Jurkat, Clone E6-1 (cell line): ENCODE measurements around the gene RASSF6. TPM values are rescaled to one million over a fixed set of nuclear protein-coding genes. Genes with fewer than 3 reads are reported as not detected.
A peak's percentile ranks its signal among the peaks of the same experiment; 100 is the strongest.
"Not testable (repeated sequence)": the region's sequence is repeated elsewhere in the genome, so short reads cannot be mapped to it uniquely, and the experiment has no call there.

Experiments used
- DNase-seq: peaks from one replicate; pipeline ENCODE4 v3.0.0-alpha.2; 2011; ENCODE audit warnings: low read depth, low spot score
- H3K4me3 ChIP-seq: 2 replicates; pipeline ENCODE4 v1.5.1; 2011; ENCODE audit warnings: mild to moderate bottlenecking, low read length, control low read depth, moderate library complexity
- polyA plus RNA-seq: library from polyadenylated mRNA; unstranded; fragments of >200 nt; gene quantifications from one replicate; pipeline ENCODE4 v1.2.1, GENCODE V29; 2012; ENCODE audit warnings: missing spikeins; ENCODE audit not compliant: insufficient read length, insufficient read depth

Gene RASSF6, protein sequence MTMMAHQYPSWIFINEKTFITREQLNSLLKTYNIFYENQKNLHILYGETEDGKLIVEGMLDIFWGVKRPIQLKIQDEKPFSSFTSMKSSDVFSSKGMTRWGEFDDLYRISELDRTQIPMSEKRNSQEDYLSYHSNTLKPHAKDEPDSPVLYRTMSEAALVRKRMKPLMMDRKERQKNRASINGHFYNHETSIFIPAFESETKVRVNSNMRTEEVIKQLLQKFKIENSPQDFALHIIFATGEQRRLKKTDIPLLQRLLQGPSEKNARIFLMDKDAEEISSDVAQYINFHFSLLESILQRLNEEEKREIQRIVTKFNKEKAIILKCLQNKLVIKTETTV
- not detected for polyA plus RNA-seq

DNA sequence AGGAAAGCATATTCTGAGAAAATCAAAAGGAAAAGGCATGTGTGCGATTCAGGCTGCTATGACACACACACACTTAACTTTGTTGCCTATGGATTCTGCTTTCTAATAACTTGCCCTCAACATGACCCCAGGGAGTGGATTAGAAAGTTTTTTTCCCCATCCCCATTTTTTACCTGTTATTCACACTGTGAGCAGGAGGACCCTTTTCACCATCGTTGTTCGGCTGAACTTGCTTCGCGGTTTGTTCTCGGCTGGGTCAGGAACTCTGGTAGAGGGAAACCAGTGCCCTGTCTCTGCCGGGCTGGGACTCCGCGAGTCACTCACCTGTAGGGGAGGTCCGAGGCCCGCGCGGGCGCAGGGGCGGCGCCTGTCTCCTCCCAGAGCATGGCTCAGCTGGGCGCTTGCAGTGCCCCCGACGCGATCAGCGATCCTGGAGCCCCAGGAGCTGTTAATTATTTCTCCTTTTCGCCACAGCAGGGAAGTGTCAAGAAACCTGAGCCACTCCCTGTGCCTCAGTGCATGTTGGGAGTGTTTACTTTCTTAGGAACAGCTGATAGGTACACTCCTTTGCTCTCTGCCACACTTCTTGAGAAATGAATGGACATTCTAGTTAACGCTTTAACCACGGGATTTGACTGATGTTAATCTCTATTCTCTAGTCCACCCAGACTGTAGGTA lies at the start of gene RASSF6:
Gene RASSF6 (minus strand): TSS at position 322 of the 678 bp plus-strand sequence. CDS start 8,641 bp downstream, outside the sequence.
- no peak for DNase-seq
- no peak within 1 kb of the TSS for H3K4me3 ChIP-seq

DNA sequence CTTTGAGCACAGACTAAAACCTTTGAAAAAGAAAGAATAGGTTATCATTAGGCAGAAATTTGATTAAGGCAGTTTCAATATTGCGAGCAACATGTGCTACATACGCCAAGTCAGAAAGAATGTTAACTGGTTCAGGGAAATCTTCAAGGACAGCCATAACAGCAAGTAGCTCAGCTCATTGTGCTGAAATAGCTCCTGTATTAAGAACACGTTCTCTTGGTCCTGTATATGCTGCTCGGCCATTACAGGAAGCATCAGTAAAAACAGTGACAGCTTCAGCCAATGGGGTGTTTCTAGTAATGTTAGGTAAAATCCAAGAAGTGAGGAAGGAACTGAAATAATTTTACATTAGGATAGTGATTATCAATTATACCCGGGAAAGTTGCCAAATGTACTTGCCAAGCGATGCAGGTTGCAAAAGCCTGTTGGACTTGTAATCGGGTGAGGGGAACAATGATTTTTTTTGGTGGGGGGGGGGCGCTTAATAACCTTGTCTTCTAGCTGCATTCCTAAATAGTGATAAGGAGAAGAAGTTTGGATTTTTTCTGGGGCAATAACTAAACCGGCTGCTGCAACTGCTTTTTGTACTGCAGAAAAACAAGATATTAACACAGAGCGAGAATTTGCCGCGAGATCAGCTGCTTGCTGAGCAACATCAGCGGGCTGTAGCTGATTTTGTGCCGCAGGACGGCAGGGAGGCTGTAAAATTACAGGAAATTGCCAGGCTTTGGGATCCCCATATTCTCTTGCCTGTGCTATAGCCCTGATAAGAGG lies 49.4 kb upstream of the RASSF6 start:
- H3K4me3 ChIP-seq = no peak overlapping the region
- DNase-seq = no peak

DNA sequence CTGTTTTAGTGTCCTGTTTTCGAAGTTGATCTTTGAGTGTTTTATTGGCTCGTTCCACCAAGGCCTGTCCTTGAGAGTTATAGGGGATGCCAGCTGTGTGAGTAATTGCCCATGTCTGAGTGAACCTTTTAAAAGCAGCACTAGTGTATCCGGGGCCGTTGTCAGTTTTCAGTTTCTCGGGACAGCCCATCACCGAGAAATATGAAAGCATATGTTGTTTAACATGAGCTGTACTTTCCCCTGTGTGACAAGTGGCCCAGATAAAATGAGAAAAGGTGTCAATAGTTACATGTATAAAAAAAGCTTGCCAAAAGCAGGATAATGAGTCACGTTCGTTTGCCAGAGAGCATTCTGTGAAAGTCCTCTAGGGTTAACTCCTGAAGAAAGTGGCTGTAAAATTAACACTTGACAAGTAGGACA lies 48.6 kb upstream of the RASSF6 start:
- DNase-seq = no peak
- H3K4me3 ChIP-seq = no peak overlapping the region

DNA sequence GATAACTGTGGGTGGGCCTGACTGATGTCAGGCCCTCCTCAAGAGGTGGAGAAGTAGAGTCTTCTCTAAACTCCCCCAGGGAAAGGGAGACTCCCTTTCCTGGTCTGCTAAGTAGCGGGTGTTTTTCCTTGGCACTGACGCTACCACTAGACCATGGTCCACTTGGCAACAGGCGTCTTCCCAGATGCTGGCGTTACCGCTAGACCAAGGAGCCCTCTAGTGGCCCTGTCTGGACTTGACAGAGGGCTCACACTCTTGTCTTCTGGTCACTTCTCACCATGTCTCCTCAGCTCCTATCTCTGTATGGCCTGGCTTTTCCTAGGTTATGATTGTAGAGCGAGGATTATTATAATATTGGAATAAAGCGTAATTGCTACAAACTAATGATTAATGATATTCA lies 45.7 kb upstream of the RASSF6 start:
- not testable (repeated sequence) for DNase-seq

DNA sequence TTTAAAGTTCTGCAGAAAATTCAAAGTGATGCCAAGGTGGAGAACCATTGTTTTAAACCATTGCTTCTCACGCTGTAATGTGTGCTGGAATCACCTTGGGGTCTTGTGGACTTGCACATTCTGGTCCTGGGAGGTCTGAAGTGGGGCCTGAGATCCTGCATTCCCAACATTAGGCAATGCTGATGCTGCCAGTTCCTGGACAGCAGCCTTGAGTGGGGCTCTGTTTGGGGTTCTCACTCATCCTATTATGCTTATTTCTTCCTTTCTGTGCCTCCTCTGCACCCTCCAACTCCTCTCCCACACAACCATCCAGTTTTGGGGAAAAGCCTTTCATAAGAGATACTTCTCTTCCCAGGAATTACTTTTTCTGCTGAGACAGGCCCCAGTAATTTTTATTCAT lies 44.2 kb upstream of the RASSF6 start:
- H3K4me3 ChIP-seq = no peak overlapping the region
- DNase-seq = no peak

More for the DNA sequence above, 45.7 kb upstream of the RASSF6 start:
- H3K4me3 ChIP-seq = not testable (repeated sequence)

DNA sequence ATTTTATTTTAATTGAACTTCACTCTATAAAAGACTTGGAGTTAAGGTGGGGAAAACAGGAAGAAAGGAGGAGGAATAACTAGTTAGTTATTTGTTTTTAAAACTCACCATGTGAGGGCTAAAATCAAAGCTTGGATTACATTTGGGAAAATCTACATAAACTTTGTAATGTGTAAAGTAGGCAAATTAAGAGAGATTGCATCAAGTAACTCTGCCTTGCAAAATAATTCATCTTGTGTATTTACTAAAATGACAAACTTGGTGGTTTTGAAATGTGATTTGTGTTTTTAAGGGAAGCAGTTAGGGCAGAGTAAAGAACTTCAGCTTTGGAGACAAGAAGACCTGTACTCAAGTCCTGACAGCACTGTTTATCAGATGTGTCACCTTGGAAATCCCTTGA lies 43.3 kb upstream of the RASSF6 start:
- no peak for DNase-seq
- no peak overlapping the region for H3K4me3 ChIP-seq

DNA sequence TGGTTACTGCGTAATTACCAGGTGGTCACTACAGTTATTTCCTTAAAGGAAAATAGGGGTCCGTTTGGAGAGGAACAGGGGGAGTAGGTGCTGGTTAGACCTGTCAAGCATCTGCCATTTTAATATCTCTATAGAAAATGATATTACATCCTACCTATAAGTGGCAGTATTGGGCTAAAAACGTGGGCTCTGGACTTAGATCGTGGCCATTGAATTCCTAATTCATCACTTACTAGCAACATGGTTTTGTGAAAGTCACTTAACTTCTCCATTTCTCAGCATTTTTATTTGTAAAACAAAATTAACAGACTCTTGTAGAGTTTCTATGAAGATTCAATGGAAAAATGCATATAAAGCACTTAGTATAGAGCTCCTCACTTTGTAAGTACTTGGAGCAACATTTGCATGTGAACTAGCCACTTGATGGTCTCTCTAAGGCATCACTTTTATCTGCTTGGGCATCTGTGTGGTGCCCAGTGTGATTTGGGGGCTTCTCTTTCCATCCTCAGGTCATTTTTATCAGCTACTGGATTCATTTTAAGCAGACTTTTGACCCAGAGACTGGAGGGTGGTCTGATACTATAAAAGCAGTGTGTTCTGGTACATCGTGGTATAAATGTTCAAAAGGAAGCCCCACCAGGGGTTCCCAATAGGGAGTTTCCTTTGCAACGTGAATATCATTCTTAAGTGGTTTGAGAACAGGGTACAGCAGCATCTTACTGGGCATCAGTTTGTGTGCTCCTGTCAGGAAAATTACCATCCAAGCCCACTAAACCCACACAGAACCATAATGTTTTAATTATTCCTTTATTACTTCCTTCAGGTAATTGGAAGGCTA lies 42.7 kb upstream of the RASSF6 start:
- no peak overlapping the region for H3K4me3 ChIP-seq
- DNase-seq = peak; percentile 28

DNA sequence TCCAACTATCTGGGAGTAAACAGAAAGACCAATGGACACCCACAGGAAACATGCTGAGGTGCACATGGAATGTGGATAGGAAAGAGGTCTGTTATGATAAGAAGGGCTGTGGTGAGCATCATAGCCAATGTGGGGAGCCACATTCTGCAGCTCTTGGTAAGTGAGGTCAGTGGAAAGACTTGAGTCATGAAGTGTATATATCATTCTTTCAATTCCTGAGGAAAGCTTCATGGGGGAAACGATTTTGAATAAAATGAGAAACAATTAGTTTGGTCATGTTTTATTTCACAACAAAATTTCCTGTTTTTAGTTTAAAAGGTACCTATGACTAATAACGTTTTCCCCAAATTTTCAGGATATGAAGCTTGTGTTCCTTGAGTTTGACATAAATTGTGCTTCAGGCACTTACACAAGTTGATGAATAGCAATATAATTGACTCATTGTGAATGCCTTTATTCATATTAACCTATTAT lies 41.4 kb upstream of the RASSF6 start:
- H3K4me3 ChIP-seq = no peak overlapping the region
- peak; percentile 16 for DNase-seq

DNA sequence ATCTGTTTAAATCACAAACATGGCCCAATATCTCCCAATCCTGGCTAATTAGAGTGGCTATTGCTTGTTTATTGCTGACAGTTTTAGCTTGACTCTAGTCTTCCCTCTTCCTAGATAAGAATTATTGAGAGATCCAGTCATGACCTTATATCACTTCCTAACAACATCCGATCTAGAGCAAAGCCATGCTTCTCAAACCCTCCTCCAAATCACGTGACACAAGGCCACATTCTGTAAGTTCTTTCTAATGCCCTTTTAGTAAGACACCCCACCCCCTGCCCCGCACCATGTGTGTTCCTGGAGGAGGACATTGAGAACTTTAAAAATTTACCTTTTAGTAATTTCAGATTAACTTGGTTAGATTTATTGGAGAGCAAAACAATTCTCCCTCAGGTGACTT lies 40.6 kb upstream of the RASSF6 start:
- no peak for DNase-seq
- no peak overlapping the region for H3K4me3 ChIP-seq

DNA sequence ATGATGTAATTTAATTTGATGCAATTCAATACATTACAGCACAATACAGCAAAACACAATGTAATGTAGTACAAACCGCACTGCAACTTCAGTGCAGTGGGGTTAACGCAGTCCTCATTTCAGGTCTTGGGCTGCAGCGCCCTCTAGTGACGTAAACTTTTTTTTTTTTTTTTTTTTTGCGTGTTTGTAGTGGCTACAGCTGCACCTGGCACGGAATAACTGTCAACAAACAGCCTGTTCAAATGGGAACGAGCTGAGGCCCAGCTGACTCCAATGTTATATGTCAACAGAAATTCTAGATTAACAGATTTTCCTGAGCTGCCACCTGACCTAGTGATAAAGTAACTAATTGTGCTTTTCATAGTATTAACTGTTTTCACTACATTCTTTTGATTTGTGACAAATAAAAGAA lies 33.5 kb upstream of the RASSF6 start:
- H3K4me3 ChIP-seq = no peak overlapping the region
- DNase-seq = peak; percentile 88

DNA sequence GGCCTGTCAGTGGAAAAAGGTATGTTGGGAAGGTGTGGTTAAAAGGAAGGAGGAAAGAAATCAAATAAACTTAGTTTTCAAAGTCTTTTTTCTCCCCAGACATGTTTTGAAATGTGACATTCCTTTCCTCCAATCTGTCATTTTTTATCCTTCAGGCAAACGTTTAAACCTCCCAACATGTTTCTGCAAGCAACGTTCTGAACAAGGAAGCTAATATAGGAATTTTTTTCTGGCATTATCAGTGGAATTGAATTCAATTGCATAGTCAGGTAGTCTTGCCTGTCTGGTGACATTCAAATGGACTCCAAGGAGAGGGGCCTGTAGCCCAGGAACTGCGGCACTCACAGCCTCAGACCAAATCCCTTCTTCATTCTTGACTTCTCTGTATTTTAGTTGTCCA lies 30.0 kb upstream of the RASSF6 start:
- DNase-seq = no peak
- no peak overlapping the region for H3K4me3 ChIP-seq

DNA sequence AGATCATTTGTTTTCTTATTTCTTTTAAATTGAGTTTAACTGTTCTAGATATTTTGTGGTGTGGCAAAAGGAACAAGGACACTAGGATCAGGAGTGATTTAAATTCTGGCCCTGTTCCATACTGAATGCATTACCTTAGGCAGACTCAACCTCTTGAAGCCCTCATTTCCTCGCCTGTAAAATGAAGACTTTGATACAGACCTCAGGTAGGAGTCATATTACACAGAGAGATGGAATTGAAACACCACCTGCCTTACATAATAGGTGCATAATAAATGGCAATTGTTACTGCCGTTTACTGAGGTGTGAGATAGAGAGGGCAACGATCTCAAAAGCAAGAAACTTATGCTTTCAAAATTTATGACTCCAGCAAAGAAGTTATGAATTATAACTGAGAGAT lies 28.2 kb upstream of the RASSF6 start:
- DNase-seq = no peak
- H3K4me3 ChIP-seq = no peak overlapping the region

DNA sequence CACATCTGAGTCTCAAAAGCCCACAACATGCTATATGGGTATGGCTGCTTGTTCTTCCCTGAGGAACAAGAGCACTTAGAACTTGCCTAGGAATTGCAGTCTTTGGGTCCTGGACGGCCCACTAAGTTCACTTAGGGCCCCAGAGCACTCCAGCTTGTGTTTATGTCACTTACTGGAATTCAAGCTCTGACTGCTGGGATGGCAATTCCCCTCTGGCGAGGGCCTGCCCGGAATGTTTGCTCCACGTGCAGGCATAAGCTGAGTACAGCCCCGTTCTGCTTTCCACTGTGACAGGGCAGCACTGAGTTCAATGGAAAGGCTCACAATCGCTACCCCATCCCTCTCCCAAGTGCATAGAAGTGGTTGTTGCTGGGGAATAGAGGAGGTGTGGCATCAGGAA lies 25.9 kb upstream of the RASSF6 start:
- H3K4me3 ChIP-seq = no peak overlapping the region
- no peak for DNase-seq

DNA sequence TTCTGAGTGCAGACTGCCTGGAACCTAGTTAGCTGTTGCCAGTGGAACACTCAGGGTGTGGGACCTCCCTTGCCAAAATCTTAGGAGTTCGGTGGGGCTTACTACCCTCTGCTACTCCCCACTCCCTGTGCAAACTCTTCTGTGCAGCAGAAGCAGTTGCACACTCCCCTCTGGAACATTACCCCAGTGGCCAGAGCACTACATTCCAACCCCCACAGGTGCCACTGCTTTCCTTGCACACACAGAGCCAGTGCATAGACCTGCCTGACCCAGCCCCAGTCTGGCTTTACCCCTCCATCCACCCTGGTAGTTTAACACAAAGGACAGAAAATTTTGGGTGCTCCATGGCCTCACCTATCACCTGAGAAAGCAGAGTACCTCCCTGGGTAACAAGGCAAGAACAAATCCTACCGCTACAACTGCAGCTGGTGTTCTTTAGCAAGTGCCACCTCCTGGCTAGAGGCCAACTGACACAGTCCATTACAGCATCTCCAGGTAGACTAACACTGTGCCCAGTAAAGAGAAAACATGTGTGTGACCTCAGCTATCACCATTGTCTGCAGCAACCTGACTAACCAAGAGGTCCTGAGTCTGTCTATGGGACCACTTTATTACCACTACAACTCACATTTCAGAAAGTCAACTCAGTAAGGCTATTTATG lies 11.5 kb upstream of the RASSF6 start:
- DNase-seq = no peak

DNA sequence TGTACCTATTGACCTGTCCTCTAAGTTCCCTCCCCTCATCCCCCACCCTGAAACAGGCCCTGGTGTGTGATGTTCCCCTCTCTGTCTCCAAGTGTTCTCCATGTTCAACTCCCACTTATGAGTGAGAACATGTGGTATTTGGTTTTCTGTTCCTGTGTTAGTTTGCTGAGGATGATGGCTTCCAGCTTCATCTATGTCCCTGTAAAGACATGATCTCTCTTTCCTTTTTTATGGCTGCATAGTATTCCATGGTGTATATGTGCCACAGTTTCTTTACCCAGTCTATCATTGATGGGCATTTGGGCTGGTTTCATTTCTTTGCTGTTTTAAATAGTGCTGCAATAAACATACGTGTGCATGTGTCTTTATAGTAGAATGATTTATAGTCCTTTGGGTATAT lies 8.6 kb upstream of the RASSF6 start:
- not testable (repeated sequence) for DNase-seq

More for the DNA sequence above, 11.5 kb upstream of the RASSF6 start:
- H3K4me3 ChIP-seq = no peak overlapping the region

DNA sequence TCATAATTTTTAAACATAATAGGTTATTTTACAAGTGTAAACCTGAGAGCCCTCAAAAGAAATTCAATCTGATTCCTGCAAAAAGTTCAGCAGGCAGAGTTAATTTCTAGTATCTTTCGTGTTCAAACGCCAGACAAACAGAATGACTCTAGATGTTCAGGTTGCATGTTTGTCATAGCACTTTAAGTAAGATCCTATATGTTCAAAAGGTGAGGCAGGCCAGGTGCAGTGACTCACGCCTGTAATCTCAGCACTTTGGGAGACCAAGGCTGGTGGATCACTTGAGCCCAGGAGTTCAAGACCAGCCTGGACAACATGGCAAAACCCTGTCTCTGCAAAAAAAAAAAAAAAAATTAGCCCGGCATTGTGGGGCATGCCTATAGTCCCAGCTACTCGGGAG lies 1.1 kb upstream of the RASSF6 start:
- DNase-seq = no peak
- no peak overlapping the region for H3K4me3 ChIP-seq

More for the DNA sequence above, 8.6 kb upstream of the RASSF6 start:
- not testable (repeated sequence) for H3K4me3 ChIP-seq

DNA sequence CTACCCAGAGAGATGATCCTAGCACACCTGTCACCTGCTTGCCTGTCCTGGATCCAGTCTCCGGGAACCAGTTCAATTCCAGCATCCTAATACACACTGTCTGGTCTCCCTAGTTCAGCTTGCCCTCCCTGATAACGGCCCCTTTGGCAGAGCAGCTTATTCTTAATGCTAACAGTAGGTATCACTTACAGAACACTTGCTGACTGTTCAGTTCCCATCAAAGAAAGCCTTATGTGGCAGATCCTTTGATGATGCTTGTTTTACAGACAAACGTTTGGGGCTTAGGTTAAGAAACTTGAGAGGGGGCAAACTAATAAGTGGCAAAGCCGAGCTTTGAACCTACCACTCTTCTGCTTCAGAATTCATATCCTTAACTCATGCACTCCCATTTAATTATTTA lies 890 bp downstream of the RASSF6 start:
- no peak for DNase-seq
- H3K4me3 ChIP-seq = no peak overlapping the region

DNA sequence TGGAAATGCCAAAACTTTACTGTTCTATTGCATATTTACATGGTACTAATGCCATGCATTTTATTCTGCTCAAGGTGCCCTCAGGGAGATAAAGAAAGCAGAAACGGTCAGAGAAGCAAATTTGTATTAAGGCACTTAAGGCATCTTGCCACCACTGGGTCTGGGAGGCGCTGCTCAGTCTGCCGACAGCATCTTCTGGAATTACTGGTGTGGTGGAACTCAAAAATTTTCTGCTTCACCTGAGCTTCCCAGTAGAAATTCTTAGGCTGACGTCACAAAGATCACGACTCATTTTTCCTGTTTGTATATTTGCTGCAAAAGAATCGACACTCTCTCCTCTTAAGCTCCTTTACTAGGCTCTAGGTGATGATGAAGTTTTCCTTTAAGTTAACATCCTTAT lies 3.0 kb downstream of the RASSF6 start:
- DNase-seq = no peak
- no peak overlapping the region for H3K4me3 ChIP-seq
